ENCODE results near the gene CCDC190.

DNA sequence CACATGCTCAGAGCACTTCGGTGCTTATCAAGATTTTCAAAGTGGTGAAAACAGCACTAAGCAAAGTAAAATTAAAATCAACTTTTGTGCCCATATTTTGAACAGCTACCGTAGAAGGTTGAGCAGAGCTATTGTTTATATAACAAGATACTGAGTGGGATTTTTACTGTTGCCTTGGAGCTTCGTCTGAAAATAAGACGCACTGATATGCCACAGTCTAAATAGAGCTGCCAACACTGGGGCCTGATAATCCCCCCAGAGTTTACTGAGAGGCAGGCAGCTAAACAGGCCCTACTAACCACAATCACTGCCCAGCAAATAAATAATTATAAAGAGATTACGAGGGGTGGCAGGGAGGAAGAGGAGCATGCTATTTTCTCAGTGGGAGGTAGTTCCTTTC lies 650 bp upstream of the CCDC190 start:
- TF ChIP-seq RCOR1 (IDR thresholded peaks at IDR 0.05; ENCODE audit: low read length) (no peak), CHD2 (IDR thresholded peaks at IDR 0.05; ENCODE audit: low read length, partially characterized antibody) (no peak), EP300 (IDR thresholded peaks at IDR 0.05; ENCODE audit: borderline replicate concordance in 1 of 2, low read depth in 1 of 2, low read length in 1 of 2) (no peak), CTCF (IDR thresholded peaks at IDR 0.05) (no peak), USF2 (IDR thresholded peaks at IDR 0.05; ENCODE audit: borderline replicate concordance, low read depth, low read length) (no peak), TEAD4 (IDR thresholded peaks at IDR 0.05; ENCODE audit: borderline replicate concordance, insufficient read depth) (no peak), RFX5 (IDR thresholded peaks at IDR 0.05; ENCODE audit: low read length) (no peak), TAF1 (IDR thresholded peaks at IDR 0.05; ENCODE audit: borderline replicate concordance, low read depth, low read length) (no peak), PBX3 (IDR thresholded peaks at IDR 0.05) (no peak), MEF2A (IDR thresholded peaks at IDR 0.05; ENCODE audit: borderline replicate concordance, low read depth) (no peak), SIN3A (IDR thresholded peaks at IDR 0.05; ENCODE audit: borderline replicate concordance, low read depth, low read length) (no peak)
- TF ChIP-seq, protein P1, sequence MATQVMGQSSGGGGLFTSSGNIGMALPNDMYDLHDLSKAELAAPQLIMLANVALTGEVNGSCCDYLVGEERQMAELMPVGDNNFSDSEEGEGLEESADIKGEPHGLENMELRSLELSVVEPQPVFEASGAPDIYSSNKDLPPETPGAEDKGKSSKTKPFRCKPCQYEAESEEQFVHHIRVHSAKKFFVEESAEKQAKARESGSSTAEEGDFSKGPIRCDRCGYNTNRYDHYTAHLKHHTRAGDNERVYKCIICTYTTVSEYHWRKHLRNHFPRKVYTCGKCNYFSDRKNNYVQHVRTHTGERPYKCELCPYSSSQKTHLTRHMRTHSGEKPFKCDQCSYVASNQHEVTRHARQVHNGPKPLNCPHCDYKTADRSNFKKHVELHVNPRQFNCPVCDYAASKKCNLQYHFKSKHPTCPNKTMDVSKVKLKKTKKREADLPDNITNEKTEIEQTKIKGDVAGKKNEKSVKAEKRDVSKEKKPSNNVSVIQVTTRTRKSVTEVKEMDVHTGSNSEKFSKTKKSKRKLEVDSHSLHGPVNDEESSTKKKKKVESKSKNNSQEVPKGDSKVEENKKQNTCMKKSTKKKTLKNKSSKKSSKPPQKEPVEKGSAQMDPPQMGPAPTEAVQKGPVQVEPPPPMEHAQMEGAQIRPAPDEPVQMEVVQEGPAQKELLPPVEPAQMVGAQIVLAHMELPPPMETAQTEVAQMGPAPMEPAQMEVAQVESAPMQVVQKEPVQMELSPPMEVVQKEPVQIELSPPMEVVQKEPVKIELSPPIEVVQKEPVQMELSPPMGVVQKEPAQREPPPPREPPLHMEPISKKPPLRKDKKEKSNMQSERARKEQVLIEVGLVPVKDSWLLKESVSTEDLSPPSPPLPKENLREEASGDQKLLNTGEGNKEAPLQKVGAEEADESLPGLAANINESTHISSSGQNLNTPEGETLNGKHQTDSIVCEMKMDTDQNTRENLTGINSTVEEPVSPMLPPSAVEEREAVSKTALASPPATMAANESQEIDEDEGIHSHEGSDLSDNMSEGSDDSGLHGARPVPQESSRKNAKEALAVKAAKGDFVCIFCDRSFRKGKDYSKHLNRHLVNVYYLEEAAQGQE (IDR thresholded peaks at IDR 0.05; ENCODE audit: low read depth, low read length), result no peak

All from SK-N-SH (cell line).